IMR-90 (cell line): ENCODE data around the gene C1QTNF8. TPM values are rescaled to one million over a fixed set of nuclear protein-coding genes. Genes with fewer than 3 reads are reported as not detected.

Source experiments
- ATAC-seq: fragments of 200-7000 bp; cut with Tn5 transposase; 2 replicates; pipeline ENCODE4 v1.9.1; 2020; ENCODE audit warnings: low read depth, mild to moderate bottlenecking, moderate library complexity
- BruUV-seq: library from RNA; stranded (reverse); fragments of 400-500 nt; replicated peaks from 2 replicates; lab custom pipeline; 2021; lab: Mats Ljungman, UMichigan
- CTCF ChIA-PET: fragments of 300-600 bp; formaldehyde crosslinking; extraction: SDS; loops from one replicate; lab custom pipeline; 2021; ENCODE audit warnings: antibody characterized with exemption; lab: Yijun Ruan, JAX
- POLR2A ChIA-PET: fragments of 300-600 bp; sonication (Branson Sonifier 250); formaldehyde crosslinking; loops from one replicate; lab custom pipeline; 2022; ENCODE audit warnings: antibody characterized with exemption; ENCODE audit not compliant: unreplicated experiment; lab: Charles Lee
- DNase-seq: peaks from one replicate; pipeline ENCODE4 v3.0.0; 2013
- H2AFZ ChIP-seq: replicated peaks from 2 replicates; pipeline ENCODE3; 2013; ENCODE audit warnings: low read length, mild to moderate bottlenecking; ENCODE audit not compliant: poor library complexity
- H2AK5ac ChIP-seq: 2 replicates; pipeline ENCODE4 v1.6.1; 2013; ENCODE audit warnings: low read depth, low read length, inconsistent platforms
- H2AK9ac ChIP-seq: replicated peaks from 2 replicates; pipeline ENCODE3; 2013; ENCODE audit warnings: mild to moderate bottlenecking, low read depth, low read length, moderate library complexity; ENCODE audit not compliant: poor library complexity
- H2BK120ac ChIP-seq: 2 replicates; pipeline ENCODE4 v1.6.1; 2013; ENCODE audit warnings: low read depth, low read length, inconsistent platforms
- H2BK15ac ChIP-seq: 3 replicates; pipeline ENCODE4 v1.6.1; 2013; ENCODE audit warnings: low read depth, low read length, inconsistent platforms
- H2BK20ac ChIP-seq: 2 replicates; pipeline ENCODE4 v1.6.1; 2013; ENCODE audit warnings: low read depth, mild to moderate bottlenecking, inconsistent platforms, low read length, moderate library complexity
- H2BK5ac ChIP-seq: 2 replicates; pipeline ENCODE4 v1.6.1; 2013; ENCODE audit warnings: mild to moderate bottlenecking, low read depth, low read length, inconsistent platforms; ENCODE audit not compliant: poor library complexity, severe bottlenecking
- H3K14ac ChIP-seq: replicated peaks from 2 replicates; pipeline ENCODE4 v1.6.1; 2013; ENCODE audit warnings: low read depth, low read length, inconsistent platforms
- H3K18ac ChIP-seq: 2 replicates; pipeline ENCODE4 v1.6.1; 2013; ENCODE audit warnings: low read depth, low read length, control low read depth
- H3K23ac ChIP-seq: 2 replicates; pipeline ENCODE4 v1.6.1; 2013; ENCODE audit warnings: low read depth, low read length, inconsistent platforms
- H3K27ac ChIP-seq: 2 replicates; pipeline ENCODE4 v1.5.1; 2013; ENCODE audit warnings: mild to moderate bottlenecking, control low read depth, low read length; ENCODE audit not compliant: insufficient read depth
- H3K27me3 ChIP-seq: 2 replicates; pipeline ENCODE4 v1.6.1; 2013; ENCODE audit warnings: low read length; ENCODE audit not compliant: control insufficient read depth, insufficient read depth
- H3K36me3 ChIP-seq: 2 replicates; pipeline ENCODE4 v1.6.1; 2013; ENCODE audit warnings: low read length, mixed read lengths; ENCODE audit not compliant: control insufficient read depth, insufficient read depth
- H3K4ac ChIP-seq: 2 replicates; pipeline ENCODE4 v1.6.1; 2013; ENCODE audit warnings: low read depth, low read length, inconsistent platforms
- H3K4me1 ChIP-seq: 2 replicates; pipeline ENCODE4 v1.6.1; 2013; ENCODE audit warnings: low read length, mixed read lengths; ENCODE audit not compliant: control insufficient read depth, insufficient read depth
- H3K4me2 ChIP-seq: 2 replicates; pipeline ENCODE4 v1.6.1; 2013; ENCODE audit warnings: low read depth, mild to moderate bottlenecking, control low read depth, low read length, moderate library complexity
- H3K4me3 ChIP-seq: 2 replicates; pipeline ENCODE4 v1.5.1; 2013; ENCODE audit warnings: low read depth, mild to moderate bottlenecking, control low read depth, low read length, moderate library complexity; ENCODE audit not compliant: insufficient read depth
- H3K56ac ChIP-seq: 2 replicates; pipeline ENCODE4 v1.6.1; 2013; ENCODE audit warnings: low read length, inconsistent platforms; ENCODE audit not compliant: insufficient read depth; ENCODE audit errors: extremely low read depth
- H3K79me1 ChIP-seq, 2 experiments: 2 replicates each; pipeline ENCODE4 v1.6.1; 2013; ENCODE audit warnings: low read length in 2 of 2, inconsistent platforms in 1 of 2, low read depth in 1 of 2
- H3K9ac ChIP-seq: 2 replicates; pipeline ENCODE4 v1.6.1; 2013; ENCODE audit warnings: low read depth, low read length, control low read depth
- H3K9me1 ChIP-seq: 2 replicates; pipeline ENCODE4 v1.6.1; 2013; ENCODE audit warnings: low read length, inconsistent platforms; ENCODE audit not compliant: insufficient read depth
- H3K9me3 ChIP-seq: 2 replicates; pipeline ENCODE4 v1.6.1; 2013; ENCODE audit warnings: low read length; ENCODE audit not compliant: control insufficient read depth, insufficient read depth
- H4K20me1 ChIP-seq: 2 replicates; pipeline ENCODE4 v1.6.1; 2013; ENCODE audit warnings: low read length, inconsistent platforms; ENCODE audit not compliant: insufficient read depth
- H4K5ac ChIP-seq: 2 replicates; pipeline ENCODE4 v1.6.1; 2013; ENCODE audit warnings: mild to moderate bottlenecking, low read depth, low read length, control low read depth
- H4K8ac ChIP-seq, 2 experiments: 2 replicates each; pipeline ENCODE4 v1.6.1; 2013; ENCODE audit warnings: low read depth in 2 of 2, low read length in 2 of 2, control low read depth in 1 of 2, inconsistent platforms in 1 of 2
- H4K91ac ChIP-seq: 2 replicates; pipeline ENCODE4 v1.6.1; 2013; ENCODE audit warnings: low read depth, low read length, inconsistent platforms; ENCODE audit not compliant: insufficient read depth
- BHLHE40 ChIP-seq: fragments of 150-350 bp; IDR thresholded peaks from 2 replicates; pipeline ENCODE4 v1.6.1; 2016; ENCODE audit warnings: mild to moderate bottlenecking, low read depth, low read length
- CEBPB ChIP-seq: IDR thresholded peaks from 2 replicates; pipeline ENCODE4 v1.6.1; 2012; ENCODE audit warnings: low read depth, low read length, improper control_type of control experiment
- FOS ChIP-seq: fragments of 150-350 bp; IDR thresholded peaks from 2 replicates; pipeline ENCODE4 v1.6.1; 2016; ENCODE audit warnings: low read depth, low read length
- MAFK ChIP-seq: IDR thresholded peaks from 2 replicates; pipeline ENCODE4 v1.6.1; 2012; ENCODE audit warnings: low read depth, low read length, improper control_type of control experiment
- MAZ ChIP-seq: IDR thresholded peaks from 2 replicates; pipeline ENCODE4 v1.6.1; 2012; ENCODE audit warnings: low read depth, mild to moderate bottlenecking, low read length, improper control_type of control experiment, moderate library complexity, borderline replicate concordance
- NFE2L2 ChIP-seq: fragments of 150-350 bp; IDR thresholded peaks from 2 replicates; pipeline ENCODE4 v1.6.1; 2016; ENCODE audit warnings: low read depth, mild to moderate bottlenecking, low read length
- POLR2A ChIP-seq: IDR thresholded peaks from 2 replicates; pipeline ENCODE4 v1.6.1; 2012; ENCODE audit warnings: mild to moderate bottlenecking, low read depth, low read length
- RCOR1 ChIP-seq: IDR thresholded peaks from 2 replicates; pipeline ENCODE4 v1.6.1; 2012; ENCODE audit warnings: mild to moderate bottlenecking, low read length, improper control_type of control experiment; ENCODE audit not compliant: insufficient replicate concordance
- RFX5 ChIP-seq: IDR thresholded peaks from 2 replicates; pipeline ENCODE4 v1.8.0; 2012; ENCODE audit warnings: low read depth, mild to moderate bottlenecking, low read length, moderate library complexity
- SMC3 ChIP-seq: fragments of 150-350 bp; IDR thresholded peaks from 2 replicates; pipeline ENCODE4 v1.6.1; 2016; ENCODE audit warnings: low read depth, mild to moderate bottlenecking, antibody characterized with exemption, low read length, moderate library complexity
- WGBS, 2 experiments: methylation state at CpG; one replicate each; pipeline versions ENCODE4 v1.1.5 to v1.1.7; 2013; ENCODE audit warnings: missing lambda C conversion rate in 2 of 2; ENCODE audit not compliant: insufficient read length in 1 of 2; ENCODE audit errors: extremely low coverage in 2 of 2; 5-methylcytosine and 5-hydroxymethylcytosine counted together
- dilution Hi-C: fragments of 300-500 bp; cut with HindIII; formaldehyde crosslinking; loops from one replicate; pipeline ENCODE4 v1.14.3; 2018; ENCODE audit warnings: low sequenced_read_pairs; ENCODE audit not compliant: unreplicated experiment
- in situ Hi-C: fragments of 300-500 bp; cut with MboI; formaldehyde crosslinking; loops from 3 replicates; pipeline ENCODE4 v1.14.3; 2019; ENCODE audit warnings: low sequenced_read_pairs, inconsistent platforms, mixed read lengths
- intact Hi-C: fragments of 100-400 bp; cut with micrococcal nuclease; formaldehyde crosslinking; loops from 2 replicates; pipeline ENCODE4 v1.10.0; 2022
- polyA plus RNA-seq, 3 experiments: library from polyadenylated mRNA; depleted of rRNA; stranded (reverse); fragments of >200 nt; gene quantifications; 2 replicates each; pipeline ENCODE4 v1.2.3, GENCODE V29; 2012; ENCODE audit warnings: low replicate concordance in 1 of 3
- total RNA-seq: library from RNA; depleted of rRNA; stranded (reverse); fragments of >200 nt; gene quantifications from 2 replicates; pipeline ENCODE4 v1.2.3, GENCODE V29; 2012
- TF ChIP-seq, protein P1 (sequence below): fragments of 150-350 bp; IDR thresholded peaks from 2 replicates; pipeline ENCODE4 v1.6.1; 2017; ENCODE audit warnings: mild to moderate bottlenecking, antibody characterized with exemption, low read length, low read depth
- TF ChIP-seq, protein P2 (sequence below): fragments of 150-350 bp; IDR thresholded peaks from 2 replicates; pipeline ENCODE4 v1.6.1; 2016; ENCODE audit warnings: low read depth, mild to moderate bottlenecking, low read length, moderate library complexity, borderline replicate concordance

C1QTNF8 gene
- total and polyA plus RNA-seq, 2 of the 4 experiments (the other 2 are of a cell fraction) = not detected

DNA sequence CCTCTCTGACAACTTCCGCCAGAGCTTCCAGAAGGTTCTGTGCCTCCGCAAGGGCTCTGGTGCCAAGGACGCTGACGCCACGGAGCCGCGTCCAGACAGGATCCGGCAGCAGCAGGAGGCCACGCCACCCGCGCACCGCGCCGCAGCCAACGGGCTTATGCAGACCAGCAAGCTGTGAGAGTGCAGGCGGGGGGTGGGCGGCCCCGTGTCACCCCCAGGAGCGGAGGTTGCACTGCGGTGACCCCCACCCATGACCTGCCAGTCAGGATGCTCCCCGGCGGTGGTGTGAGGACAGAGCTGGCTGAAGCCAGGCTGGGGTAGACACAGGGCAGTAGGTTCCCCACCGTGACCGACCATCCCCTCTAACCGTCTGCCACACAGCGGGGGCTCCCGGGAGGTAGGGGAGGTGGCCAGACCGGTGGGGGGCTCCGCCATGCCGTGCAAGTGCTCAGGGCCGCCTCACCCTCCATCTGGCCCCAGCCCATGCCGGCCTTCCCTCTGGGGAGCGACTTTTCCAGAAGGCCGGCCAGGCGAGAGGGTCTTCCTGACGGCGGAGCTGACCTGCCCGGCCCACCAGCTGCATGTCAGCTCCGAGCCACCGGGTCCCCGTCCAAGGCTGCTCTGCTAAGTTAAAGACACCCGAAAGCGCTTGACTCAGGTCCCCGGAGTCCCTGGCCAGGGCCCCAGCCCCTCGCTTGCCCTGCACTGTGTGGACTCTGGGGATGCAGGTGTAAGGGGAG is 16.1 kb downstream of the C1QTNF8 start:
- intact Hi-C loops (no loop called here), dilution Hi-C loops (no loop called here), in situ Hi-C loops (no loop called here)
- ATAC-seq = no peak
- no peak overlapping the region for H3K27ac ChIP-seq
- no peak overlapping the region for H2BK20ac ChIP-seq
- no peak overlapping the region for H3K4me3 ChIP-seq
- no peak overlapping the region for H3K18ac ChIP-seq
- H3K9me3 ChIP-seq = peaks cover 13% of the 10 kb centered on the region
- no peak overlapping the region for H2AK5ac ChIP-seq
- peaks cover 37% of the 10 kb centered on the region for H3K27me3 ChIP-seq
- no peak overlapping the region for H3K14ac ChIP-seq
- H3K23ac ChIP-seq = no peak overlapping the region
- POLR2A ChIA-PET = no interaction called here
- no peak overlapping the region for H3K4ac ChIP-seq
- H2BK5ac ChIP-seq = no peak overlapping the region
- H2AK9ac ChIP-seq = no peak overlapping the region
- no peaks in the 10 kb centered on the region for H3K4me1 ChIP-seq
- H3K4me2 ChIP-seq = no peak overlapping the region
- no peak overlapping the region for H4K8ac ChIP-seq
- no peak overlapping the region for H3K9ac ChIP-seq
- CTCF ChIA-PET = no interaction called here
- TF ChIP-seq POLR2A (no peak), BHLHE40 (no peak), MAFK (no peak), CEBPB (no peak), RFX5 (no peak), NFE2L2 (no peak), FOS (no peak), MAZ (no peak), RCOR1 (no peak), SMC3 (no peak)
- TF ChIP-seq, protein P1, sequence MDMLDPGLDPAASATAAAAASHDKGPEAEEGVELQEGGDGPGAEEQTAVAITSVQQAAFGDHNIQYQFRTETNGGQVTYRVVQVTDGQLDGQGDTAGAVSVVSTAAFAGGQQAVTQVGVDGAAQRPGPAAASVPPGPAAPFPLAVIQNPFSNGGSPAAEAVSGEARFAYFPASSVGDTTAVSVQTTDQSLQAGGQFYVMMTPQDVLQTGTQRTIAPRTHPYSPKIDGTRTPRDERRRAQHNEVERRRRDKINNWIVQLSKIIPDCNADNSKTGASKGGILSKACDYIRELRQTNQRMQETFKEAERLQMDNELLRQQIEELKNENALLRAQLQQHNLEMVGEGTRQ = no peak
- TF ChIP-seq, protein P2, sequence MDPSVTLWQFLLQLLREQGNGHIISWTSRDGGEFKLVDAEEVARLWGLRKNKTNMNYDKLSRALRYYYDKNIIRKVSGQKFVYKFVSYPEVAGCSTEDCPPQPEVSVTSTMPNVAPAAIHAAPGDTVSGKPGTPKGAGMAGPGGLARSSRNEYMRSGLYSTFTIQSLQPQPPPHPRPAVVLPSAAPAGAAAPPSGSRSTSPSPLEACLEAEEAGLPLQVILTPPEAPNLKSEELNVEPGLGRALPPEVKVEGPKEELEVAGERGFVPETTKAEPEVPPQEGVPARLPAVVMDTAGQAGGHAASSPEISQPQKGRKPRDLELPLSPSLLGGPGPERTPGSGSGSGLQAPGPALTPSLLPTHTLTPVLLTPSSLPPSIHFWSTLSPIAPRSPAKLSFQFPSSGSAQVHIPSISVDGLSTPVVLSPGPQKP = no peak
- no peak overlapping the region for H4K5ac ChIP-seq
- no peaks in the 10 kb centered on the region for H3K79me1 ChIP-seq
- H3K9me1 ChIP-seq = no peaks in the 10 kb centered on the region
- H4K91ac ChIP-seq = no peak overlapping the region
- H2BK120ac ChIP-seq = no peak overlapping the region
- H4K20me1 ChIP-seq = no peaks in the 10 kb centered on the region
- no peak overlapping the region for H2AFZ ChIP-seq
- WGBS, 2 experiments = 85% methylated on average over 21 of the region's 45 CpGs; no CpG with 5 or more reads in 1 of the 2 experiments
- H3K36me3 ChIP-seq = no peaks in the 10 kb centered on the region
- no peak overlapping the region for H3K56ac ChIP-seq
- no peak overlapping the region for H2BK15ac ChIP-seq
- BruUV-seq = no TSS peak
- DNase-seq = no peak
